RKO (cell line): Measurements from ENCODE around the gene APBA2.

Experiments used
- DNase-seq: peaks from one replicate; pipeline ENCODE4 v3.0.0-alpha.2; 2016; ENCODE audit warnings: low spot score

The APBA2 gene

DNA sequence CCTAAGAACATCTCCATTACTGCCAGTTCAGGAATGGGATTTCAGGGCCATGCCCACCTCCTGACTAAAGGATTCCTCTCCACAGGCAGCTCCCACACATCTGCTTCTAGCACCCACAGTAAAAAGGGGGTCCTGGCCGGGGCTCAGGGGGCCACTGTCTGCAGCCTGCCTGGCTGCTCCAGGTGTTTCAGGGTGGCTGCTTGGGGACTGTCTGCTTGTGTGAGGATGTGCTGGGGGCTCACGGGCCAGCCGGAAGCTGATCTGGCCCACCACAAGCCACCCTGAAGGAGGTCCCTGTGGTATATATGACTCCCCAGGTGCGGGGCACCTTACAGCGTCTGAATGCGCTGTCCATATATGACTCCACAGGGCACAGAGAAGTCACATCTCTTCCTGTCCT lies 248.5 kb downstream of the APBA2 start:
- DNase-seq, result no peak

DNA sequence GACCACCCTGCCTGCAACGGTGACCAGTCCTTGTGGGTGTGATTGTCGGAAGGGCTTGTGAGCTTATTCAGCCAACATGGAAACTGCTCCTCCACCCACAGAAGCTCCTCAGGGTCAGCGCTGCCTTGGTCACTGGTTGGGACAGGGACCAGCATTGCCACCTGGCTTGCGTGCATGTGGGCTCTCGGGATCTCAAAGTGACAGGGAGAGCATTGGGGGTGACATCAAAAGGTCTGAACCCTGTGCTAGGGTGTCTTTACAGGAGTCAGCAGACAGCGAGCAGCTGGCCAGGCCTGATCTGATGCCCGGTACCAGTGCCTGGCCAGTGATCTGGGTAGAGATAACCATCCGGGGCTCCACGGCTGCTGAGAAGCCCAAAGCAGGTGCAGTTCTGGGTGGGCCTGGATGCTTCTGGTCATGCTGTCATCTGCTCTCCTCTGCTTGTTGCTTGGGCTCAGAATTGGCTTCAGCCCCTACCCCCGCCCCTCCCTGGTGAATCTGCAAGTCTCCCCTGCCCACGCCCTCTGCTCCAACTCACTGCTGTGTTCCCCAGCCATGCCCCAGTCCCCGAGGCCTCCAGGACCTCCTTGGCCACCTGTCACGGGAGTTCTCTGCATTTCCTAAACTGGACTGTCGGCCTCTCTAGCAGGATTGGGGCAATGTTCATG lies 249.0 kb downstream of the APBA2 start:
- DNase-seq, result no peak

DNA sequence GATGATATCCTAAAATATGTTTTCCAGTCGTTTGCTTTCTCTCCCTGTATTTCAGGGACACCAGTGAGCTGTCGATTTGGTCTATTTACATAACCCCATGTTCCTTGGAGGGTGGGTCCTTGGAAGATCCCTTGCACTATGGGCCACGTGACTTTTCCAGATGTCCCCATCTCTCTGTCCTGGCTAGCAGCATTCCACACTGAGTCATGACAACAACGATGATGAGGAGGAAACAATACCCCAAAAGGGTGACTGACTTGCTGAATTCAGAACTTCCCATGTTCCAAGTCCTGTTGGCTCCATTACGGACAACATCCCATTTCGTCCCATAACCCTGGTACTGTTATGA lies 249.5 kb downstream of the APBA2 start:
- no peak for DNase-seq

DNA sequence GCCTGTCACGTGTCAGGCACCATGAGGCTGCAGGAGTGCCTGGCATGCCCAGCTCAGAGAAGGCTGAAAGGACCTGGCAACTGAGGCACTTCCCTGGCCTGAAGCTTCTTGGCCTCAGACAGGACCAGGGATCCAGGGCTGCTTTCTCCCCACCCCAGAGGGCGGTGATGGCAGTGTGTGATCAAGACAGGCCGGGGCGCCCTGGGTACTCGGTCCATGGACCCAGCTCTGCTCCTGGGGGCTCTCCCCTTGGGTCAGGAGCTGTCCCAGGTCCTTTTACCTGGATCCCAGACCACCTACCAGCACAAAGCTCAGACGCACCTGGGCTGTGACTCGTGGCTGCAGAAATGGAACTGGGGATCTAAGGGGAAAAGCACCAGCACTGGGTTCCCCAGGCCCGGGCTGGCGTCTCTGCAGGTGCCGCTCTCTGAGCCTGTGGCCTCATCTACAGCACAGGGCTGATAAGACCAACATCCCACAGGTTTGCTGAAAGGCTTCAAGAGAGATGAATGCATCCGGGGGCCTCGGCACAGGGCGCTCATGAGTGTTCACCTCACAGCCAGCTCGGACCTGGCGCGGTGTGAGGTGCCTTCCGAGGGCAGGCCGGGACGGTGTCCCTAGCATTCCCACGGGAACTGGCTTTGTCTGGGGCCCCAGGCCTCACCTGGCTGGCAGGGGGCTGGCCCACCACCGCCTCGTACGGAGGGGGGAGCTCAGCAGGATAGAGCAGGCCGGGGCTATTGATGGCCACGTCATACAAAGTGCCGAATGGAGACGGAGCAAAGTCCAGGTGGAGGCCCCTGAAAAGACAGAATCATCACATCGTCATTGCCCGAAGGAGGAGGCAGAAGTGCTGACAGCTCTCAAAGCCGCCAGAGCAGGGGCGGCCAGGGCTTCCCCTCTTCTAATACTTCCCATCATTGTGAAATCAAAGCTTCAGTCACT lies 250.2 kb downstream of the APBA2 start:
- DNase-seq, result no peak

DNA sequence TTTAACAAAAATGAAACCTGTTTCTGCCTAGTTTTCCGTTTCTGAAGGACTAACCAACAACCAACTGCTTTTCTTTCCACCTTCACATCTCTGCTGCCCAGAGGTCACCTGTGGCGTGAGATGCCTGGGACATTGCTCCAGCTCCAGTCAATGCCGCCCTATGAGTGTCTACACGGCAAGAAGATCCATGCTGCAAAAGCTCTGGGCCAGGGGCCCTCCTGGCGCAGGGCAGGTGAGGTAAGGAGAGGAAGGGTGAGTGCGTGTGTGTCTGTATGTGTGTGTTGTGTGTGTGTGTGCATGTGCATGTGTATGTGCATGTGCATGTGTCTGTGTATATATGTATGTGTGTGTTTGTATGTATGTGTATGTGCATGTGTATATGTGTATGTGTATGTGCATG lies 252.5 kb downstream of the APBA2 start:
- DNase-seq, result no peak

DNA sequence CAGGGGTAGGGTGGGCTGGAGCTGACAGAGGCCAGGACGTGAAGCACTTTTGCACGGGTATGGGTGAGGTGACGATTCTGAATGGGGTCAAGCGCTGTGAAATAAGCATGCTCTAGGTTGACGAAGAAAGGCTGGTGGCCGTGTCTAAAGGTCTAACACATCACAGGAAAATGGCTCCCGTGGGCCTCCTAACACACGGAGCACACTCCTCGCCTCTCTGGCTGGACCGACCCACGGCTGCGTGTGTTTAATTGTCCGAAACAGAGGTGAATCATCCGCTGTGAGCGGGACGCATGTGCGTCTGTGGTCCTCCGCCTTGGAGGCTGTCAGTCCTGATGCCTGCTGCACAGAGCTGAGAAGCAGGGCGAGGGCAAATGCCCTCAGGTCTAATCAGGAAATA lies 253.3 kb downstream of the APBA2 start:
- no peak for DNase-seq

DNA sequence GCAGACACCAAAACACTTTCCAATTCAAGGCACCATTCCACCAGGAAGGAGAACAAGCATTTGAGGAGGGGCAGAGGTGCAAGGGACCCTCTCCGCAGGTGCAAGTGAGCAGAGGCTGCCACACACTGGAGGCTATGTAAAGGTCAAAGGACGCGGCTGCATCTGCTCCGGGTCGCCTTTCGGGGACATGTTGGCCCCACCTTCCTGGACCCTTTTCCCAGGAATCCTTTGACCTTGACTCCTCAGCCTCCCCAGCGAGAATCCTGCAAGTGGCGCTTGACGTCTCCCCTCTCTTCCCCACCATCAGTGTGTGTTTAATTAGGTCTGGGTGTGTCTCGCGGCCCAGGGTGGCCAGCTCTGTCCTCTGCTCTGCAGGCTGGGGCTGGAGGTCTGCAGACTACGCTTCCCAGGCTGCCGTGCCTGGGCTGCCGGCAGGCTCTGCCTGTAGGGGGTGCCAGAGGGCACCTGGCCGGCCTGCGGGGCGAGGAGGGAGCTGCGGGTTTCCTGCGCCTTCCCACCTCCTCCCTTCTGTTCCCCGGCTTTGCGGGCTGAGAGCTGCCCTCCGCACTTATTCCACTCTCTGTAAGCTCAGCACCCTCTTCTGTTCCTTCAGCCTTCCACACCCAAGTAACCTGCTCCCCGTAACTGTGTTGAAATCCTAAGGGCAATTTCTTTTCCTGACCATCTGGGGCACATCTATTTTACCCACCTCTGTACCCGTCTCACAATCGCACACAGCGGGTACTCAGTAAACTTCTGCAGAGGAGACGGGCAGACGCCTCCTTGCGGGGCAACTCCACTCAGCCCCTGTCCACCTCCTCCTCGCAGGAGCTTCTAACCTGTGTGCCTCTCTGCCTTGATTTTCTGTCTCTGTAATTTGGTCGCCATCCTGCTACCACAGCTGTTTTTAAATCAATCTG lies 254.0 kb downstream of the APBA2 start:
- DNase-seq, result peak; percentile 9

DNA sequence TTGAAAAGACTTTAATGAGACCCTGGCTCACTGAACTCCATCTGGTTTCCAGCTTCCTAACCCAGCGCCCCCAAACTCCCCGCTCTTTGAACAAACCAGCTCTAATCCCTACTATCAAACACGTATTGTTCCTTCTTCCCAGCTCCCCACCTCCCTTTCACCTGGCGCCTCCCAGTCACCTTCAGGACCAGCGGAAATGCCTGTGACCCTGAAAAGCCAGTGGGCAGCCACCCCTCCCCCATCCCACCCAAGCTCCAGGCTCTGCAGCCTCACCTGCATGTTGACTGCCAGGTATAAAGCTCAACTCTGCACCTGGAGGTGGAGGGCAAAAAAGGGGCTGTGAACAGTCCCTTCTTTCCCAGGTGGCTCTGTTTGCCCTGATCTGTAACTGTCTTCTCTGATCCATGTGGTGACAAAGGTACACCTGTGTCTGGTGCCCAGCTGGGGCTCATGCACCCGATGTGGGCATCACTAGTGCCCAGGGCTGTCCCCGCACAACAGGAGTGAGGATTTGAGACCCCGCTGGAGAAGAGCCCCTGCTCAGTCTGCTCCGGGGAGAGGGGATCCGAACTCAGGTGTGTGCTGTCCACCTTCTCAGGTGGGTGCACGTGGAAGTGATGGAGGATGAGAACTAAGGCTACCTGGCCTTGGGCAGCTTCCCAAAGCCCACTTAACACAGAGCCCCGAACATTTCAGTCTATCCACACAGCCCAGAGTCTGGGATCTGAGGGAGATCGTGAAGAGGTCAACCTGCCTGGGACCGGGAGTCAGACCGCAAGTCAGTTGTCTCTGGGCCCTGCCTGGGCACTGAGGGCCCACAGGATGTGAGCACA lies 254.9 kb downstream of the APBA2 start:
- no peak for DNase-seq

DNA sequence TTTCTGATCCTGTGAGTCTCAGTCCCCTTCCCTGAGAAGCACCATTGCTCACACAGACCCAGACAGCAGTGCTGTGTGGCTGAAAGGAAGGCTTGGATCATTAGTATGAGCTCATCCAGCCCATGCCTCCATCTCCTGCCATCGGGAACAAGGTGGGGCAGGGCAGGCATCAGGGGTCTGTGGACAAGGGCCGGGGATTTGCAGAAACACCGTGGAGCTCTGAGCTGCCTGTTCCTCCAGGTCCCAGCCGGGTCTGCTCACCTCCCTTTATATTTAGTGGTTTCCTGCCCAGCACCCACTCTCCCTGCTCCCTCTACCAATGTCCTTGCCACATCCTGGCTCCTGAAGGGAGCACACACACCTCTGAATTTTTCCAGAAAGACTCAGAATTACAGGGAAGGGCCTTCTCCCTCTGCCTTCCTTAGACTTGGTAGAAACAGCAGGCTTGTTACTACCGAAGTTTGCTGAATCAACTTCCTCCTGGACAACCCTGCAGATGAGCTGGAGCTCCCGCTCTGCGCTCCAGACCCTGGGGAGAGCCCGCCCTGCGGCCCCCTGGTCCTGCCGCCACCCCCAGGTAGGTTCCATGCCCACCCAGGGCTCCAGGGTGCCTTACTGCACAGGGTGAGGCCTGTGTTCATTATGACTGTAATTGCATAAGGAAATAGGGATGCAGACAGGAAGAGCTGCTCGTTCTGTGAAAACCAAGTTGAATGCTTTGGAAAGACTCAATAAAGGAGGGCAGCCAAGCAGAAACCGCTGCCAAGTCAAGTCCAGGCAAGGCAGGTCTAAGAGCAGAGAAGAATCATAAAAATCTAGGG lies 255.7 kb downstream of the APBA2 start:
- DNase-seq, result no peak

DNA sequence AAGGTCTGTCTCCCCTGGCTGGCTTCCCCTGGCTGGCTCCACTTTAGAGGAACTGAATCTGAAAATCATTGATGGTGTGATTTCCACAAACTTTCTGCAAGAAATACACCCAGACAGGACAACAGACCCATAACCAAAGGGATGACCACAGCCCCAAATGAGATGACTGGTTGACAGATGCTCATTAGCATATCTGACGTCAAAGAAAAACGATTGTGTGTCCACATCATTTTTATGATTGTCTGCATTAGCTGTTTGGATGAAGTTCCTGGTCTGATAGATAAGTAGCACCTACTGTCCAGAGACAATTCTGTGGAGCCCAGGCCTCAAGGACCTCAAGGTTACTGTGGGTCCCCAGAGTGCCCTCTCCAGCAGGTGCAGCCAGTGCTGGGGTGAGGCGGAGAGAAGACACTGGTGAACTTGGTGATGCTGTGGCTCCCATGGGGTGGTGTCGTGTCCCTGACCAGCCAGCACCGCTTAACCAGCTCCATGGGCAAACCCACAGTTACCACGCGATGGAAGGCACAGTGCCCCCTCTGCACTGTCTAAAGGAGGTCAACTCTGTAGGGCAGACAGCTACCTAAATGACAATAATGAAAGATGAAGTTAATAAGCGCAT lies 256.5 kb downstream of the APBA2 start:
- no peak for DNase-seq

DNA sequence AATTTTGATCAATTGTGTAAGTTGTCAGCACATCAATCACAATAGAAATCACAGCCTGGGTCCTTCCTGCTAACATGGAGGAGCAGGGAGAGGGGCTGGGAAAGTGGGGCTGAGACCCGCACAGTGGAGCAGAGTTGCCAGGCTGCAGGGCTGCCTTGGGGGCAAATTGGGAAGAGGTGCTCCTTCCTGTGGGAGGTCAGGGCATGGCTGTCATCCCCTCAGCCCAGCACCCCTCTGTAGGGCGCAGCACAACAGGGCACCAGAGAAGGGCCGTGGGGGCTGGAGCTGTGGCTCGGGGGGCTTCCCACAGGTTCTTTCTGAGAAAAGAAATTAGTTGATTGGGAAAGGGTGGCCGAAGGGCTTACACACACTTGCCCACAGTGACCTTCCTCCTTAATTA lies 257.5 kb downstream of the APBA2 start:
- DNase-seq, result no peak

DNA sequence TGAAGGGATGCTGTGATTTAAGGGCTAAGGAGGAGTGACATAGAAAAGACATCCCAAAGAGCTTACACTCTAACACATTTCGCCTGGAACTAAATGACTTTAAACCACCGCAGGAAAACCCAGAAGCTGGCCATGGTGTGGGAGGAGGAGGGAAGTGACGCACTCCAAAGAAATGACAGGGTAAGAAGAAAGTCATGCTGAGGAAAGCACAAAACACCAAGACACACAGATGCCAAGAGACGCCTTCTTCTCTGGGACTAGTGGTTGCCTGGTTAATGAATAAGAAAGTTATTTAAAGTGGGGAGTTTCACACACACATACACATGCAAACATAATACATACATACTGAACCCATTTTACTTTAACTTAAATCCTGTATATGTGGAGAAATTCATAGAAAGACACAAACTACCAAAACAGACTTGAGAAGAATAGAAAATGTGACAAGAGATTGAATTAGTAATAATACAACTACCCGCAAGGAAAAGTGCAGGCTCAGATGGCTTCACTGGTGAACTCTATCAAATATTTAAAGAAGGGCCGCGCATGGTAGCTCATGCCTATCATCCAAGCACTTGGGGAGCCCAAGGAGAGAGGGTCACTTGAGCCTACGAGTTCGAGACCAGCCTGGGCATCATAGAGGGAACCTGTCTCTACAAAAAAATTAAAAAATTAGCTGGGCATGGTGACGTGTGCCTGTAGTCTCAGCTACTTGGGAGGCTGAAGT lies 258.3 kb downstream of the APBA2 start:
- DNase-seq, result peak; percentile 59

DNA sequence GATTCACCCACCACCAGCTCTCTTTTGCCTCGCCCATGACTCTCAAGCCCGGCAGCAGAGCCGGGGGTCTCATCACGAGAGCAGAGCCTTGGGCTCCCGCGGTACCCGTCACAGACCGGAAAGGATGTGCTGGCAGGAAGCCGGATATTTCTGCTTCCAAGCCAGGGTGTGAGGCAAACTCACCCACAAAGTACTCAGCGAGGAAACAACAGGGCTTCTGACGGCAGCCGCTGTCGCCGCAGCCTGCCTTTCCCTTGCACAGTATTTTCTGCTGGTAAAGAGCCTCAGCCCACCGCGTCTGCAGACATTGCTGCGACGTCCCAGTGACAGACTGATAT lies 263.9 kb downstream of the APBA2 start:
- DNase-seq, result no peak

DNA sequence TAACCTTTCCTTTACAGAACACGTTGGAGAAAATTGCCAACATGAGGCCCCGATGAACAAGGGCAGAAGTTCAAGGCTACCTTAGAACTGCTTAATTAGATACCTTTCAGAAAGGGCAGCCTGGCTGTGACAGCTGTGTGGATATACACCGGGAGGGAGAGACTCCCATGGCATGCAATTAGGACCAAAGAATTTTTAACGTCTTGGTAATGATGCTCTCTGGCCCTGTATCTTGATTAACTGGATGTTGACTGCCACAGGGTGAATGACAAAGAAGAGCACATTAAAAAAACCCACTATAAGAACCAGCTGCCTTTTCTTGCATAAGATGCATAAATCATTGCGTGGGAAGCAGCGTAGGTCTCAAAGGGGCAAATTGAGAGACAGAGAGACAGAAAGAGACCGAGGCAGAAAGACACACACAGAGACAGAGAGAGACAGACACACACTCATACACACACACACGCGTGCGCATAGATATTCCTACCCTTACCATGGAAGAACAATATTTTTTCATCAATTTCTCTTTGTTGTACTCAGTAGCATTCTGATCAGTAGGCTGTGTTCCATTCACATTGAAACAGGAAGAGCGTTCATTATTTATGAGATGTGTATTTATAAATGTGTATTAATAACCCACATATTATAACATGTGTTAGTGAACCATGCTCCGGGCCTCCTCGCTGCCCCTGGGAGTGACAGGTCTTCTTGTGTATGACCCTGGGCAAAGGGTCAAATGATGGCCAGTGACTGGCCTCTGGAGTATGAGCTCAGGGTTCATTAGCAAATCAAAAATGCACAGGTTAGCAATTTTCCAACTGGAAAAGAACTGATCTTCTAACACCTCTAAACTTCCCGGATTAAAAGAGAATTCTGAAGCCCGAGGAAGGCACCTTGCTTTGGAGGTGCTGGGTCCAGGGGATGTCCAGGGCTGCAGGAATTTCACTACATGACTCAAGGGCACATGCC lies 265.0 kb downstream of the APBA2 start:
- DNase-seq, result no peak

DNA sequence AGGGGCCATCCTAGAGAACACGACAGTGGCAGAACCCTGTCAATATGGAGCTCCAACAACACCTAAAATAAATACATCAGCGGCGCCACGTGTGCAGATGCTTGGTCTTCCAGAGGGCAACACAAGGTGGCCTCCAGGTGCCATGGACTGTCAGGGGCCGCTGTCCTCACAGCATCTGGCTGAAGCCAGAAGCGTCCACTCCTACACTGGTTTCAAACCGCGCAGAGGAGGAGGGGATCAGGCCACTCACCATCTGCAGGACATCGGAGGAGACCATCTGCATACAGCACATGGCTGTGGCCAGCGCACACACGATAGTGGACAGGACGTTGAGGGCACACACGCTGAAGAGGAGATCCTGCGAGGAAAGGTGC lies 265.7 kb downstream of the APBA2 start:
- DNase-seq, result no peak

DNA sequence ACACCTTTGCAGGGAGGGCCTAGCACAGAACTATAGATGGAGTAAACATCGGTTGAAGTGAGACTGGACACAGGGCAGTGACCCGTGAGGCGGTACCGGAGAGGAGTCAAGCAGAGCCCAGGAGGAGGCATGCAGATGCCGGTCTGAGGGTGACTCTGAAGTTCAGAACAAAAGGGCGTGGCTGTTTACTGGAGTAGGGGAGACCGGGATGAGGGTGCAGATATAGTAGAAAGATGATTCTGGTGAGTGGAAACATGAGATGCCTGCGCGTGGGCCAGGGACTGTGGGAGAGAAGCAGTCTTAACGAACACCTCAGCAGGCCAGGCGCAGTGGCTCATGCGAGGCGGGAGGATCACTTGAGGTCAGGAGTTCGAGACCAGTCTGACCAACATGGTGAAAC lies 270.7 kb downstream of the APBA2 start:
- no peak for DNase-seq

DNA sequence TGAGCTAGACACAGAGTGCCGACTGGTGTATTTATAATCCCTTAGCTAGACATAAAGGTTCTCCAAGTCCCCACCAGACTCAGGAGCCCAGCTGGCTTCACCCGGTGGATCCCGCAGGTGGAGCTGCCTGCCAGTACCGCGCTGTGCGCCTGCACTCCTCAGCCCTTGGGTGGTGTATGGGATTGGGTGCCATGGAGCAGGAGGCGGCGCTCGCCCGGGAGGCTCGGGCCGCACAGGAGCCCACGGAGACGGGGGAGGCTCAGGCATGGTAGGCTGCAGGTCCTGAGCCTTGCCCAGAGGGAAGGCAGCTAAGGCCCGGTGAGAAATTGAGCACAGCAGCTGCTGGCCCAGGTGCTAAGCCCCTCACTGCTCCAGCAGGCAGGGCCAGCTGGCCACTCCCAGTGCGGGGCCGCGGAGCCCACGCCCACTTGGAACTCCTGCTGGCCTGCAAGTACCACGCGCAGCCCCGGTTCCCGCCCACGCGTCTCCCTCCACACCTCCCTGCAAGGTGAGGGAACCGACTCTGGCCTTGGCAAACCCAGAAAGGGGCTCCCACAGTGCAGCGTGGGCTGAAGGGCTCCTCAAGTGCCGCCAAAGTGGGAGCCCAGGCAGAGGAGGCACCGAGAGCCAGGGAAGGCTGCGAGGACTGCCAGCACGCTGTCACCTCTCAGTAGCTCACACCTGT lies 274.1 kb downstream of the APBA2 start:
- no peak for DNase-seq

DNA sequence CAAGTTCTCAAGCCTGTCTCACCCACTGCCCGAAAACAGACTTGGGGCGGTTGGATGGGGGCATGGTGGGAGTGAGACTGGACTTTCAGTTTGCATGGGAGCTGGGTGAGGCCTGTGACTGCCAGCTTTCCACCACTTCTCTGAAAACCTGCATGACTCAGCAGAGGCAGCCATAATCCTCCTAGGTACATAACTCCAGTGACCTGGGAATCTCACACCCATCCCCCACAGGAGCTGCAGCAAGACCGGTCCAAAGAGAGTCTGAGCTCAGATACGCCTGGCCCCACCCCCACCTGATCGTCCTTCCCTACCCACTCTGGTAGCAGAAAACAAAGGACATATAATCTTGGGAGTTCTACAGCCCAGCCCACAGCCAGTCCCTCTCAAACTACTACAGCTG lies 276.6 kb downstream of the APBA2 start:
- no peak for DNase-seq
